Astrocyte (in vitro differentiated cells and primary cell): ENCODE results near the gene AIFM1.

Source experiments
- CTCF ChIP-seq: IDR thresholded peaks from 2 replicates; pipeline ENCODE4 v1.5.1; 2011; ENCODE audit warnings: low read depth, mild to moderate bottlenecking, inconsistent platforms, low read length, moderate library complexity; ENCODE audit not compliant: insufficient read depth
- EZH2 ChIP-seq: IDR thresholded peaks from 2 replicates; pipeline ENCODE4 v1.6.1; 2012; ENCODE audit warnings: mild to moderate bottlenecking, low read length, inconsistent platforms; ENCODE audit not compliant: insufficient read depth

GRCh38 chrX:130125091-130125874 lies 40.4 kb downstream of the AIFM1 start:
- no peak for TF ChIP-seq CTCF
- TF ChIP-seq EZH2 = no peak
